Mesendoderm (in vitro differentiated cells): ENCODE results near the gene DLG2.

Source experiments
- DNase-seq: peaks from one replicate; pipeline ENCODE4 v3.0.0; 2013
- H2AK5ac ChIP-seq: 2 replicates; pipeline ENCODE4 v1.6.1; 2013; ENCODE audit warnings: low read length, inconsistent platforms
- H2BK120ac ChIP-seq: 2 replicates; pipeline ENCODE4 v1.6.1; 2013; ENCODE audit warnings: low read depth, mild to moderate bottlenecking, low read length, moderate library complexity, mixed read lengths
- H2BK15ac ChIP-seq: replicated peaks from 2 replicates; pipeline ENCODE4 v1.6.1; 2013; ENCODE audit warnings: low read depth, mild to moderate bottlenecking, moderate library complexity
- H2BK5ac ChIP-seq: 2 replicates; pipeline ENCODE4 v1.6.1; 2013; ENCODE audit warnings: low read length, inconsistent platforms
- H3K18ac ChIP-seq: 2 replicates; pipeline ENCODE4 v1.6.1; 2013; ENCODE audit warnings: mild to moderate bottlenecking, low read length, mixed read lengths
- H3K23ac ChIP-seq: one replicate; pipeline ENCODE4 v1.6.1; 2013; ENCODE audit warnings: low read length
- H3K27ac ChIP-seq: 2 replicates; pipeline ENCODE4 v1.5.1; 2013; ENCODE audit warnings: low read depth, mild to moderate bottlenecking, inconsistent platforms, low read length, moderate library complexity
- H3K27me3 ChIP-seq: 2 replicates; pipeline ENCODE4 v1.6.1; 2013; ENCODE audit warnings: low read length, control low read depth, mild to moderate bottlenecking, inconsistent platforms; ENCODE audit not compliant: insufficient read depth, poor library complexity
- H3K36me3 ChIP-seq: 2 replicates; pipeline ENCODE4 v1.6.1; 2013; ENCODE audit warnings: low read length, inconsistent platforms; ENCODE audit not compliant: control insufficient read depth, insufficient read depth
- H3K4ac ChIP-seq: one replicate; pipeline ENCODE4 v1.6.1; 2013; ENCODE audit warnings: low read depth, mild to moderate bottlenecking, low read length, moderate library complexity
- H3K4me1 ChIP-seq: 2 replicates; pipeline ENCODE4 v1.6.1; 2013; ENCODE audit warnings: low read depth, low read length, inconsistent platforms; ENCODE audit not compliant: control insufficient read depth
- H3K4me2 ChIP-seq: 2 replicates; pipeline ENCODE4 v1.6.1; 2013; ENCODE audit warnings: low read length
- H3K4me3 ChIP-seq: 2 replicates; pipeline ENCODE4 v1.5.1; 2013; ENCODE audit warnings: mild to moderate bottlenecking, low read length
- H3K56ac ChIP-seq: one replicate; pipeline ENCODE4 v1.6.1; 2013; ENCODE audit warnings: low read length
- H3K79me1 ChIP-seq: 2 replicates; pipeline ENCODE4 v1.6.1; 2013; ENCODE audit warnings: low read length, inconsistent platforms
- H3K79me2 ChIP-seq: 2 replicates; pipeline ENCODE4 v1.6.1; 2013; ENCODE audit warnings: mild to moderate bottlenecking, low read length; ENCODE audit not compliant: control insufficient read depth, insufficient read depth
- H3K9ac ChIP-seq: 2 replicates; pipeline ENCODE4 v1.6.1; 2013; ENCODE audit warnings: low read length, inconsistent platforms
- H4K5ac ChIP-seq: one replicate; pipeline ENCODE4 v1.6.1; 2013; ENCODE audit warnings: low read length
- H4K8ac ChIP-seq: one replicate; pipeline ENCODE4 v1.6.1; 2013; ENCODE audit warnings: low read depth, mild to moderate bottlenecking, control low read depth, low read length, moderate library complexity
- WGBS: extraction: QIAGEN DNeasy Blood & Tissue Kit; methylation state at CpG from one replicate; pipeline ENCODE4 v1.1.7; 2013; ENCODE audit warnings: low lambda C conversion rate, missing lambda C conversion rate; ENCODE audit not compliant: insufficient coverage; ENCODE audit errors: extremely low coverage; 5-methylcytosine and 5-hydroxymethylcytosine counted together

Gene DLG2

DNA sequence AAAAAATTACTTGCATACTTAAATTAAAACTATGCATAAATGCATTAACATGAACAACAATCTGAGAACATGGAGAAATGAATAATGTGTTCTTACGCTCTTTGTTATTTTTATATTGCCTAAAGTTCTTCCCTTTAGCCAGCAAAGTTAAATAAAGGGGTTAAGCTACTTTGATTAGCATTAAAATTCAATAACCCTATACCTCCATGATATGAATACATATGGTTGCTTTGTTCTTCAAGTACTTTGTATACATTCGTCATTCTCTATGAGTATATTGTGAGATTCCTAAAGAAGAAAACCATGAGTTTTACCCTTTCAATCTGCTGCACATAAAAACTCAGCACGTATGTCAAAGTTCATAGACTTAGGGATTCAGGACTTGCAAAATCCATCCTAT is 578.3 kb downstream of the DLG2 start:
- no peak overlapping the region for H3K23ac ChIP-seq
- H3K36me3 ChIP-seq, result no peaks in the 10 kb centered on the region
- no peak overlapping the region for H3K27ac ChIP-seq
- no peak overlapping the region for H2BK120ac ChIP-seq
- H3K9ac ChIP-seq, result no peak overlapping the region
- H3K27me3 ChIP-seq, result no peaks in the 10 kb centered on the region
- H3K4me1 ChIP-seq, result no peaks in the 10 kb centered on the region
- H4K8ac ChIP-seq, result no peak overlapping the region
- no peak overlapping the region for H2AK5ac ChIP-seq
- H4K5ac ChIP-seq, result no peak overlapping the region
- H3K4me3 ChIP-seq, result no peak overlapping the region
- no peaks in the 10 kb centered on the region for H3K79me1 ChIP-seq
- no peak for DNase-seq
- H3K4me2 ChIP-seq, result no peak overlapping the region
- no peak overlapping the region for H2BK5ac ChIP-seq
- H3K18ac ChIP-seq, result no peak overlapping the region
- WGBS, result no CpG with 5 or more reads among the region's 3 CpGs
- no peak overlapping the region for H3K4ac ChIP-seq
- H3K56ac ChIP-seq, result no peak overlapping the region
- no peak overlapping the region for H2BK15ac ChIP-seq
- H3K79me2 ChIP-seq, result no peaks in the 10 kb centered on the region

DNA sequence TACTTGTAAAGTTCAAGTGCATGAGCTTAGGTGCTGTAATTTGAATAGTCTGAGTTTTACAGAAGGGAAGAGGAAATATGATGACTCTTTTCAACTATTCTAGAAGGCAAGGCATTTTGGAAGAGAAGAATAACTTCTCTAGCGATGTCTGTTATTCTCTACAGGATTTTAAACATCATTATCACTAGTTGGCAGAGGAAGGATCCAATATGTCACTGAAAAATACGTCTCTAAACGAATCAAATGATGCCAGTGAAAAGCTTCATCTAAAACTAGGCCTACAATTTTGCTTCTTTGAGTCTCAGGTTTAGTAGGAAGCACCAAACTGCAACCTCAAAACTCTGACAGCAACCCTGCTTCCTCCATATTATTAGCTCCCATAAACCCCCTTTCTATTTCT is 581.4 kb downstream of the DLG2 start:
- Histone ChIP-seq H3K4me1 (no peaks in the 10 kb centered on the region), H3K9ac (no peak overlapping the region), H2BK5ac (no peak overlapping the region), H2BK15ac (no peak overlapping the region), H4K5ac (no peak overlapping the region), H3K4ac (no peak overlapping the region), H3K79me1 (no peaks in the 10 kb centered on the region), H2AK5ac (no peak overlapping the region), H3K56ac (no peak overlapping the region), H3K79me2 (no peaks in the 10 kb centered on the region), H3K23ac (no peak overlapping the region), H4K8ac (no peak overlapping the region), H3K36me3 (no peaks in the 10 kb centered on the region), H3K27me3 (no peaks in the 10 kb centered on the region), H3K18ac (no peak overlapping the region), H3K4me3 (no peak overlapping the region), H2BK120ac (no peak overlapping the region), H3K4me2 (no peak overlapping the region), H3K27ac (no peak overlapping the region)
- no CpG with 5 or more reads among the region's 3 CpGs for WGBS
- DNase-seq, result no peak

DNA sequence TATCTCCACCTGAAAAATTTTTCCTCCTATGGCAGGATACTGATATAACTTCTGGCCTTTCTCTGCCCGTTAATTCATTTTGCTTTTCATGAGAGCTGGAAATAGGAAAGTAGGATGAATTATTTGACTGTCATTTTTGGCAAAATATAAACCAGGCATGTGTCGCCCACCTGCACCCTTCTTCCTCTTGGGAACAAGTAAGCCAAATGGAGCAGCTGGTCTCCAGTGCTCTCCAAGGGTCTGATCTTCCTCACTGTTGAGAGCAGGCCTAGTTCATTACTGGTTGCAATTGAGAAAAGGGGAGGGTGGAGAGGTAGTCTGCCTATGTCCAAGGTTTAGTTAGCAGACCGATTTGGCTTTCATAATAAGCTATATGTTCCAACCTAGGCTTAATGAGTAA is 582.2 kb downstream of the DLG2 start:
- WGBS, result no CpG with 5 or more reads among the region's 3 CpGs

GRCh38 chr11:85042361-85042760 is 584.8 kb downstream of the DLG2 start:
- Histone ChIP-seq H2BK120ac (no peak overlapping the region), H3K4me1 (no peaks in the 10 kb centered on the region), H3K9ac (no peak overlapping the region), H3K18ac (no peak overlapping the region), H2BK15ac (no peak overlapping the region), H4K5ac (no peak overlapping the region), H2BK5ac (no peak overlapping the region), H3K79me2 (no peaks in the 10 kb centered on the region), H3K36me3 (no peaks in the 10 kb centered on the region), H3K23ac (no peak overlapping the region), H2AK5ac (no peak overlapping the region), H3K56ac (no peak overlapping the region), H3K79me1 (no peaks in the 10 kb centered on the region), H3K4me3 (no peak overlapping the region), H3K27me3 (no peaks in the 10 kb centered on the region), H3K4ac (no peak overlapping the region), H4K8ac (no peak overlapping the region), H3K27ac (no peak overlapping the region), H3K4me2 (no peak overlapping the region)
- no peak for DNase-seq

More for the DNA sequence above, 582.2 kb downstream of the DLG2 start:
- H4K8ac ChIP-seq, result no peak overlapping the region
- no peaks in the 10 kb centered on the region for H3K79me2 ChIP-seq
- no peak overlapping the region for H2AK5ac ChIP-seq
- no peak overlapping the region for H3K18ac ChIP-seq
- H3K4me2 ChIP-seq, result no peak overlapping the region
- no peak overlapping the region for H3K4me3 ChIP-seq
- H4K5ac ChIP-seq, result no peak overlapping the region
- no peak for DNase-seq
- no peaks in the 10 kb centered on the region for H3K79me1 ChIP-seq
- H3K36me3 ChIP-seq, result no peaks in the 10 kb centered on the region
- no peak overlapping the region for H3K9ac ChIP-seq
- H3K4ac ChIP-seq, result no peak overlapping the region
- H2BK5ac ChIP-seq, result no peak overlapping the region
- no peaks in the 10 kb centered on the region for H3K4me1 ChIP-seq
- no peak overlapping the region for H3K27ac ChIP-seq
- H2BK120ac ChIP-seq, result no peak overlapping the region
- H3K27me3 ChIP-seq, result no peaks in the 10 kb centered on the region
- H2BK15ac ChIP-seq, result no peak overlapping the region
- H3K23ac ChIP-seq, result no peak overlapping the region
- no peak overlapping the region for H3K56ac ChIP-seq

DNA sequence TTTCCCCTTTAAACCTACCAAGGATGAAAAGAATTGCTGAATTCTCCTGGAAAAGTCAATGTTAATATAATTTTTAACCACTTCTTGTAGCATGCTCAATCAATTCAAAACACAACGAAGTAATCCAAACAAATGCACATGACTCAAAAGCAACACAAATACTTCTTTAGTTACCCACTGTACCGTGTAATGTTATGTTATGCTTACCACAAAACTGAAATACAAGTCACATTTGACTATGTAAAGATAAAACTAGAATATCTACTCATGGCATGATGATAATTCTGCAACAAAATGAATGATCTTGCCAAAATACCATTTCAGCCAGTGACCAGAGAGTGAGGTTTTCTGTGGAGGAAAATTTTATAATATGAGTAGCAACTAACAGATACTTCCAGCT is 587.0 kb downstream of the DLG2 start:
- Histone ChIP-seq H2BK15ac (no peak overlapping the region), H3K4me3 (no peak overlapping the region), H3K4me2 (no peak overlapping the region), H3K27ac (no peak overlapping the region), H3K79me2 (no peaks in the 10 kb centered on the region), H3K4me1 (no peaks in the 10 kb centered on the region), H4K8ac (no peak overlapping the region), H3K9ac (no peak overlapping the region), H3K56ac (no peak overlapping the region), H3K18ac (no peak overlapping the region), H4K5ac (no peak overlapping the region), H2BK5ac (no peak overlapping the region), H3K23ac (no peak overlapping the region), H2BK120ac (no peak overlapping the region), H3K27me3 (no peaks in the 10 kb centered on the region), H2AK5ac (no peak overlapping the region), H3K36me3 (no peaks in the 10 kb centered on the region), H3K79me1 (no peaks in the 10 kb centered on the region), H3K4ac (no peak overlapping the region)
- no CpG with 5 or more reads among the region's 2 CpGs for WGBS
- DNase-seq, result no peak

DNA sequence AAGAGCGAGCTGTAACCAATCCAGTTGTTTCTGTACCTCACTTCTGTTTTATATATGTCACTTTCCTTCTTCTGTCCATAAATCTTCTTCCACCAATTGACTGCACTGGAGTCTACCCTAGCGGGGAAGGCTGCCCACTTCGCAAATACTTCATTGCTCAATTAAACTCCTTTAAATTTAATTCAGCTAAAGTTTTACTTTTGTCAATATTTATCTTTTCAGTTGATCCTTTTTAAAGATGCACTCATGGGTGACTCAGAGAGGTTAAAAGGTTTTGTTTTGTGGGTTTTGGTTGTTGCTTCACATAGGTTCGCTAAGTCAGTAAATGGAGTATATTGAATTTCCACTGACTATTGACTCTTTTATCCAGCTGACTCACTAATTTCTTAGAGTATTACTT is 597.2 kb downstream of the DLG2 start:
- Histone ChIP-seq H3K27ac (no peak overlapping the region), H2AK5ac (no peak overlapping the region)

More for the DNA sequence above, 597.2 kb downstream of the DLG2 start:
- H3K36me3 ChIP-seq, result no peaks in the 10 kb centered on the region
- no peak overlapping the region for H3K4me2 ChIP-seq
- H3K56ac ChIP-seq, result no peak overlapping the region
- no peak for DNase-seq
- no peaks in the 10 kb centered on the region for H3K79me1 ChIP-seq
- WGBS, result no CpG with 5 or more reads among the region's 4 CpGs
- no peak overlapping the region for H3K4me3 ChIP-seq
- no peak overlapping the region for H2BK120ac ChIP-seq
- H3K23ac ChIP-seq, result no peak overlapping the region
- no peaks in the 10 kb centered on the region for H3K27me3 ChIP-seq
- H2BK15ac ChIP-seq, result no peak overlapping the region
- H3K4ac ChIP-seq, result no peak overlapping the region
- no peaks in the 10 kb centered on the region for H3K4me1 ChIP-seq
- H3K79me2 ChIP-seq, result no peaks in the 10 kb centered on the region
- H4K8ac ChIP-seq, result no peak overlapping the region
- H3K18ac ChIP-seq, result no peak overlapping the region
- H4K5ac ChIP-seq, result no peak overlapping the region
- no peak overlapping the region for H3K9ac ChIP-seq
- no peak overlapping the region for H2BK5ac ChIP-seq
